Lower lobe of right lung (tissue), 2 donors: Measurements from ENCODE around the gene OSER1. TPM values are rescaled to one million over a fixed set of nuclear protein-coding genes. Genes with fewer than 3 reads are reported as not detected.

Source experiments
- ATAC-seq, 2 donors: fragments of 200-7000 bp; cut with Tn5 transposase; one replicate each; pipeline ENCODE4 v1.9.1; 2020 to 2022; ENCODE audit warnings: mild to moderate bottlenecking in 2 of 2, moderate library complexity in 2 of 2
- DNase-seq: peaks from one replicate; pipeline ENCODE4 v3.0.0-alpha.2; 2020
- H3K27ac ChIP-seq: fragments of 200-600 bp; one replicate; pipeline ENCODE4 v1.8.0; 2022
- H3K27me3 ChIP-seq: fragments of 200-600 bp; one replicate; pipeline ENCODE4 v1.8.0; 2022; ENCODE audit warnings: low read depth
- H3K36me3 ChIP-seq: fragments of 200-600 bp; one replicate; pipeline ENCODE4 v1.8.0; 2022; ENCODE audit warnings: mild to moderate bottlenecking
- H3K4me1 ChIP-seq: fragments of 200-600 bp; one replicate; pipeline ENCODE4 v1.8.0; 2022
- H3K4me3 ChIP-seq: fragments of 200-600 bp; one replicate; pipeline ENCODE4 v1.8.0; 2022; ENCODE audit warnings: mild to moderate bottlenecking
- H3K9me3 ChIP-seq: fragments of 200-600 bp; one replicate; pipeline ENCODE4 v1.8.0; 2022
- CTCF ChIP-seq: fragments of 200-600 bp; IDR thresholded peaks from one replicate; pipeline ENCODE4 v1.8.0; 2022; ENCODE audit warnings: antibody characterized with exemption, mild to moderate bottlenecking
- intact Hi-C: fragments of 100-400 bp; cut with DNase I; formaldehyde crosslinking; loops from one replicate; pipeline ENCODE4 v1.11.0; 2022
- long read RNA-seq: library from polyadenylated mRNA; unstranded; transcript quantifications from one replicate; pipeline ENCODE4 v2.0.0, GENCODE V29; 2021
- total RNA-seq: library from RNA; stranded (reverse); fragmentation: NEBNext Ultra II Directional; extraction: Animal tissue kit (Norgen Biotek cat#: 25700); gene quantifications from one replicate; pipeline ENCODE4 v1.2.1, GENCODE V29; 2021
- donor health status: DM: no; HTN: yes; CAD: no; lungs with severe emphysema.

Gene OSER1
- 32.9 TPM for total RNA-seq
- long read RNA-seq, transcript OSER1-201 (4 exons, 1,572 nt): major isoform, 72 of 78 reads
- long read RNA-seq, partial matches to known transcripts: 1 of 78 reads
- long read RNA-seq, other reads (novel, unspliced or antisense): 5 of 78 reads

GRCh38 chr20:44210406-44211176, at the start of gene OSER1:
Gene OSER1 (minus strand): TSS chr20:44210771. CDS start chr20:44206957, 3,814 bp downstream.
- peak; percentile 97 to 98 for ATAC-seq
- H3K9me3 ChIP-seq: no peaks in the 10 kb centered on the region
- peak; percentile 97 for DNase-seq
- intact Hi-C loops: no loop called here
- H3K36me3 ChIP-seq: peaks cover 11% of the 10 kb centered on the region
- no peaks in the 10 kb centered on the region for H3K27me3 ChIP-seq
- peaks cover 46% of the 10 kb centered on the region for H3K4me1 ChIP-seq
- H3K4me3 ChIP-seq: peak within 1 kb of the TSS; percentile 89
- no peak for TF ChIP-seq CTCF
- peak within 1 kb of the TSS; percentile 95 for H3K27ac ChIP-seq

- intact Hi-C loops: no loop called here
- Histone ChIP-seq H3K36me3 (no peaks in the 10 kb centered on the region), H3K27ac (no peak overlapping the region), H3K9me3 (no peaks in the 10 kb centered on the region), H3K4me1 (no peaks in the 10 kb centered on the region), H3K27me3 (no peaks in the 10 kb centered on the region), H3K4me3 (no peak overlapping the region)
- no peak for TF ChIP-seq CTCF
- DNase-seq (no peak), ATAC-seq (no peak)
Observed at GRCh38 chr20:44258226-44258890, 47.8 kb upstream of the OSER1 start.

- DNase-seq (no peak), ATAC-seq (peak in 1 of 2 donors; percentile 16)
- no peak for TF ChIP-seq CTCF
- intact Hi-C loops: no loop called here
- Histone ChIP-seq H3K4me1 (no peaks in the 10 kb centered on the region), H3K36me3 (no peaks in the 10 kb centered on the region), H3K27ac (no peak overlapping the region), H3K4me3 (no peak overlapping the region), H3K27me3 (no peaks in the 10 kb centered on the region), H3K9me3 (no peaks in the 10 kb centered on the region)
Observed at GRCh38 chr20:44256961-44257360, 46.4 kb upstream of the OSER1 start.

- no peaks in the 10 kb centered on the region for H3K27me3 ChIP-seq
- DNase-seq (no peak), ATAC-seq (no peak)
- no peaks in the 10 kb centered on the region for H3K4me1 ChIP-seq
- no peaks in the 10 kb centered on the region for H3K36me3 ChIP-seq
- no peak overlapping the region for H3K27ac ChIP-seq
- intact Hi-C loops: no loop called here
- no peak overlapping the region for H3K4me3 ChIP-seq
- H3K9me3 ChIP-seq: no peaks in the 10 kb centered on the region
- no peak for TF ChIP-seq CTCF
Observed at GRCh38 chr20:44255942-44256341, 45.4 kb upstream of the OSER1 start.

GRCh38 chr20:44254073-44254472, 43.5 kb upstream of the OSER1 start:
- no peaks in the 10 kb centered on the region for H3K36me3 ChIP-seq
- intact Hi-C loops: no loop called here
- TF ChIP-seq CTCF: no peak

More at GRCh38 chr20:44254073-44254472, 43.5 kb upstream of the OSER1 start:
- Histone ChIP-seq H3K4me3 (no peak overlapping the region), H3K27me3 (no peaks in the 10 kb centered on the region), H3K4me1 (no peaks in the 10 kb centered on the region), H3K9me3 (no peaks in the 10 kb centered on the region), H3K27ac (no peak overlapping the region)
- DNase-seq: no peak
- ATAC-seq: no peak
